GM12892 (cell line): ENCODE data around the gene EGFLAM.

Source experiments
- POLR2A ChIP-seq: IDR thresholded peaks from 2 replicates; pipeline ENCODE4 v1.6.1; 2011; ENCODE audit warnings: low read depth, low read length, control low read depth
- POLR2AphosphoS5 ChIP-seq: IDR thresholded peaks from 2 replicates; pipeline ENCODE4 v1.6.1; 2011; ENCODE audit warnings: low read depth, low read length, control low read depth
- TAF1 ChIP-seq: IDR thresholded peaks from 2 replicates; pipeline ENCODE4 v1.6.1; 2011; ENCODE audit warnings: low read depth, mild to moderate bottlenecking, control low read depth, low read length, borderline replicate concordance

- TF ChIP-seq POLR2AphosphoS5: no peak
- TF ChIP-seq POLR2A: no peak
- no peak for TF ChIP-seq TAF1
These were observed 15.3 kb downstream of the EGFLAM start for GRCh38 chr5:38273626-38274025.
